Thoracic aorta (tissue), 2 donors: ENCODE data around the gene GAN. TPM values are rescaled to one million over a fixed set of nuclear protein-coding genes. Genes with fewer than 3 reads are reported as not detected.

Experiments used
- ATAC-seq: fragments of 150-250 bp; one replicate; pipeline ENCODE4 v1.8.0; 2017; ENCODE audit warnings: low read depth; ENCODE audit not compliant: insufficient number of reproducible peaks, low FRiP score
- DNase-seq: peaks from one replicate; pipeline ENCODE4 v3.0.0-alpha.2; 2020; ENCODE audit warnings: low spot score
- H3K27ac ChIP-seq, 2 donors: fragments of 200-600 bp; sonication (generic); 1 replicate in 1 of 2; 2 replicates in 1 of 2; pipeline ENCODE4 v1.5.1; 2016; ENCODE audit warnings: mild to moderate bottlenecking in 2 of 2, moderate library complexity in 2 of 2
- H3K27me3 ChIP-seq: fragments of 200-600 bp; sonication (generic); replicated peaks from 2 replicates; pipeline ENCODE4 v1.6.0; 2016; ENCODE audit warnings: mild to moderate bottlenecking; ENCODE audit not compliant: insufficient read depth
- H3K36me3 ChIP-seq: fragments of 200-600 bp; sonication (generic); one replicate; pipeline ENCODE4 v1.5.1; 2016
- H3K4me1 ChIP-seq, 2 donors: fragments of 200-600 bp; sonication (generic); 1 replicate in 1 of 2; 2 replicates in 1 of 2; pipeline versions ENCODE4 v1.5.1 to v1.6.0; 2016; ENCODE audit warnings: low read depth in 2 of 2, mild to moderate bottlenecking in 1 of 2; ENCODE audit not compliant: control insufficient read depth in 1 of 2
- H3K4me3 ChIP-seq: fragments of 200-600 bp; sonication (generic); 2 replicates; pipeline ENCODE4 v1.5.1; 2016; ENCODE audit warnings: mild to moderate bottlenecking
- H3K9me3 ChIP-seq: fragments of 200-600 bp; sonication (generic); 2 replicates; pipeline ENCODE4 v1.5.1; 2016
- total RNA-seq, 2 donors: library from RNA; depleted of rRNA; stranded (reverse); fragments of >200 nt; gene quantifications; one replicate each; pipeline versions ENCODE4 v1.1.0 to v1.2.3, GENCODE V29; 2016
- TF ChIP-seq, protein P1 (sequence below): fragments of 200-600 bp; sonication (generic); IDR thresholded peaks from one replicate; pipeline ENCODE4 v1.5.1; 2019; ENCODE audit warnings: antibody characterized with exemption

GAN gene
- total RNA-seq, 2 donors from 2014 or later: 7.4 to 10.1 TPM

DNA sequence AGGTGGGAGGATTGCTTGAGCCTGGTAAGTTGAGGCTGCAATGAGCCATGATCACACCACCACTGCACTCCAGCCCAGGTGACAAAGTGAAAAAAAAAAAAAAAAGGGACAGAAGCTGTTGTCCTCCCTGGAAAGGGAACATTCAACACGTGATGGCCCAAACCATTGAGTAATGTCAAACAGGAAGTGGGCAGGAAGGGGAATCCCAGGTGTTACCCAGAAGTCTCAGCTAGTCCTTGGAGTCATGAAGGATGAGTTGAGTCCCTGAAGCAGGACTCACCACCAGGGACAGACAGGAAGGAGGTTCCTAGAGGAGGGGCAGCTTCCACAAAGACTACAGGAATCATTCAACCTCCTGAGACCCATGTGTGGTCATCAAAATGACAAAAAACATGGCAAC, 110.0 kb downstream of the GAN start:
- H3K36me3 ChIP-seq: no peaks in the 10 kb centered on the region
- H3K27ac ChIP-seq: no peak overlapping the region
- H3K9me3 ChIP-seq: no peaks in the 10 kb centered on the region
- no peaks in the 10 kb centered on the region for H3K27me3 ChIP-seq
- TF ChIP-seq, protein P1, sequence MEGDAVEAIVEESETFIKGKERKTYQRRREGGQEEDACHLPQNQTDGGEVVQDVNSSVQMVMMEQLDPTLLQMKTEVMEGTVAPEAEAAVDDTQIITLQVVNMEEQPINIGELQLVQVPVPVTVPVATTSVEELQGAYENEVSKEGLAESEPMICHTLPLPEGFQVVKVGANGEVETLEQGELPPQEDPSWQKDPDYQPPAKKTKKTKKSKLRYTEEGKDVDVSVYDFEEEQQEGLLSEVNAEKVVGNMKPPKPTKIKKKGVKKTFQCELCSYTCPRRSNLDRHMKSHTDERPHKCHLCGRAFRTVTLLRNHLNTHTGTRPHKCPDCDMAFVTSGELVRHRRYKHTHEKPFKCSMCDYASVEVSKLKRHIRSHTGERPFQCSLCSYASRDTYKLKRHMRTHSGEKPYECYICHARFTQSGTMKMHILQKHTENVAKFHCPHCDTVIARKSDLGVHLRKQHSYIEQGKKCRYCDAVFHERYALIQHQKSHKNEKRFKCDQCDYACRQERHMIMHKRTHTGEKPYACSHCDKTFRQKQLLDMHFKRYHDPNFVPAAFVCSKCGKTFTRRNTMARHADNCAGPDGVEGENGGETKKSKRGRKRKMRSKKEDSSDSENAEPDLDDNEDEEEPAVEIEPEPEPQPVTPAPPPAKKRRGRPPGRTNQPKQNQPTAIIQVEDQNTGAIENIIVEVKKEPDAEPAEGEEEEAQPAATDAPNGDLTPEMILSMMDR: no peak
- no peaks in the 10 kb centered on the region for H3K4me1 ChIP-seq
- DNase-seq (no peak), ATAC-seq (no peak)
- no peak overlapping the region for H3K4me3 ChIP-seq

DNA sequence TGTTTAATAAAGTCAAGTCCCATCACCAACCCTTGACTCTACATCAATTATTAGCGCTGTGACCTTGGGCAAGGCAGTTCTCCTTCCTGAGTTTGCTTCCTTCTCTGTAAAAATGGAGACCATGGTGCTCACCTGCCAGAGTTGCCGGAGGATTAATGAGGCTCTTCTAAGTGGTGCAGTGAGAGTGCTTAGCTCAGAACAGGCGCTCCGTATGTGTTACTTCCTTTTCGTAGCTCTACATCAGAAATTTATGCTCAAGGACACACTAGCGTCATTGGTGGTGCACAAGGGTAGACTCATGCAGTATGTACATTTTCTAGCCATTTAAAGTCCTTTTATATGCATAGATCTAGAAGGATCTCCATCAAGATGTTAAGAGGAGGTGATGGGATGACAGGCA, 112.5 kb downstream of the GAN start:
- no peaks in the 10 kb centered on the region for H3K4me1 ChIP-seq
- no peak for DNase-seq
- TF ChIP-seq, protein P1: no peak
- no peak for ATAC-seq
- H3K9me3 ChIP-seq: no peaks in the 10 kb centered on the region
- H3K36me3 ChIP-seq: no peaks in the 10 kb centered on the region
- no peak overlapping the region for H3K4me3 ChIP-seq
- no peak overlapping the region for H3K27ac ChIP-seq
- H3K27me3 ChIP-seq: no peaks in the 10 kb centered on the region

DNA sequence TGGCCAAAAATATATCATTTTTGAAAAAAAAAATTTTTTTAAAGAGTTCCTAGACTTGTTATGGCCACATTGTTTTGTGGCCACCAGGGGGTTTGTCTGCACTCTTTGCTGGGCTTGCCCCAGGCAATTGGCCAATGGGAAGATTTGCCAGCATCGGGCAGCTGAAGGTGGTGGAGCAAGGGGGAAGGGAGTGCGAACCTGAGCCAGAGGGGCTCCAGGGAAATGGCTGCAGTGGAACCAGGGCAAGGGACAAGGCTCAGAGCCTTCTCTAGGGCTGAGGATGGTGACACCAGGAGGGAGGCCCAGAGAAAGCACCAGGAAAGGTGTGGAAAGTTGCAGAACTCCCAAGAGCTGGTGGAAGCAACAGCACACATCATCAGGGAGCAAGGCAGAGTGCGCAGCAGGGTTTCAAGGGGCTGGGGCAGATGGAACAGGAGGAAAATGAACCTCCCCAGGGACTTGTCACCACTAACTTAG, 114.3 kb downstream of the GAN start:
- Histone ChIP-seq H3K4me3 (no peak overlapping the region), H3K27ac (no peak overlapping the region), H3K4me1 (no peaks in the 10 kb centered on the region), H3K9me3 (no peaks in the 10 kb centered on the region), H3K27me3 (no peaks in the 10 kb centered on the region), H3K36me3 (no peaks in the 10 kb centered on the region)
- no peak for ATAC-seq
- no peak for DNase-seq
- TF ChIP-seq, protein P1: peak; percentile 43

DNA sequence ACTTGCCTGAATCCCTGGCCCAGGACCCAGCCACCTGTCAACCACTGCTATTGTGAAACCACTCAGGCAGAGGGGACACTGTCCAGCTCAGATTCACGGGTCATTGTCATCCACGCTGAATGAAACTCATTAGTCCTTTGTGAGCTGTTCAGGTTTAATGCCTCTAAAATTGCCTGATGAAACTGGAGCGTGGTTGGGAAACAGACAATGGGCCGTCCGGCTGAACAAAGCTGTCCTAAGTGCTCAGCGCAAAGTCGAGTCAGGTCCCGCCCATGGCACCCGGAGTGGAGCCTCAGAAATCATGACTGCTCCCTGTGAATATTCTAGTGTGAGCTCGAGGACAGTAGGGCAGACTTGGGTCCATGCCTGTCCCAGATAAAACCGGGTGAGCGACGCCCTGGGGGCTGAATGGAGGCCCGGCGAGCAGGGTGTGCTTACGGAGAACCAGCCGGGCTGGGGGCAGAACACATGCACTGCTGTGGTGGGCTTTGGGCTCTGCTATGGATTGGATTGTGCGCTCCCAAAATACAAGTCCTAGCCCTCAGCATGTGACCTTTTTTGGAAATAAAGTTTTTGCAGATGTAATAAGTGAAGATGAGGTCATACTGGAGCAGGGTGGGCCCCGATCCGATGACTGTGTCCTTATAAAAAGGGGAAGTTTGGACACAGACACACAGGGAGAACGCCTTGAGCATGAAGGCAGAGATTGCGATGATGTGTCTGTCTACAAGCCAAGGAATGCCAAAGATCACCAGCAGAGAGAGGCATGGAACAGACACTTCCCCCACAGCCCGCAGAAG, 117.0 kb downstream of the GAN start:
- TF ChIP-seq, protein P1: no peak
- Histone ChIP-seq H3K4me1 (no peaks in the 10 kb centered on the region), H3K27me3 (no peaks in the 10 kb centered on the region), H3K36me3 (no peaks in the 10 kb centered on the region), H3K4me3 (no peak overlapping the region), H3K27ac (no peak overlapping the region), H3K9me3 (no peaks in the 10 kb centered on the region)
- ATAC-seq: no peak
- no peak for DNase-seq

DNA sequence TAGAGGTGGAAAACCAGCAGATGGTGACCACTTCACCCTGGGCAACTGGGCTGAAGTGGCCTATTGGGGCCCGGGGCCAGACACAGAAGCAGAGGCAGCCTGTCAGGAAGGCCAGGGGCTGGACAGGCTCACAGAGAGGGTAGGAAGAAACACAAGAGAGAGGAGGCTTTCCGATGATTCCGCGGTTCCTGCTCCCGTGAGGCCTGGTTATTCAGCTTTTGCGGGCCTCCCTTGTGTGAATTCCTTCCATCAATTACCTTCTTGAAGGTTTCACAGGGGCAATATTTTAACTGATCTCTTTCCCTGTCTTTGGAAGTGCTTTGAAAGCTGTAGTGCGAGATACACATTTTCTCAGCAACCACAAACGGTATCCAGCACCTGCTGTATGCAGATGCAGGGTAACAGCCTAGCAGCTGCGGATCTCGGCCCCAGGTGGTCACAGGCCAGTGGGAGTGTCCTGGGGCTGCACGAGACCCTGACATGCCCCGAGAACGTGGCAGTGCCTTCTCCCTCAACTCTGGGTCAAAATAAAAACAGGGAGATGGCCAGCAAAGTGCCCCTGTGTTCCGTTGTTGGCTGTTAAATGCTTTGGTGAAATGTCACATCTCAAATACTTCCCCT, 118.3 kb downstream of the GAN start:
- H3K4me3 ChIP-seq: no peak overlapping the region
- H3K9me3 ChIP-seq: no peaks in the 10 kb centered on the region
- H3K36me3 ChIP-seq: no peaks in the 10 kb centered on the region
- DNase-seq (no peak), ATAC-seq (no peak)
- no peak overlapping the region for H3K27ac ChIP-seq
- H3K27me3 ChIP-seq: no peaks in the 10 kb centered on the region
- TF ChIP-seq, protein P1: no peak
- H3K4me1 ChIP-seq: no peaks in the 10 kb centered on the region
